H1 (cell line): Measurements from ENCODE around the gene FHIT. TPM values are rescaled to one million over a fixed set of nuclear protein-coding genes. Genes with fewer than 3 reads are reported as not detected.

Source experiments
- ASH2L ChIP-seq: fragments of 200-600, 300-600 bp; sonication (generic); IDR thresholded peaks from one replicate; pipeline ENCODE4 v1.7.1; 2017; ENCODE audit warnings: low read length
- BCL11A ChIP-seq, 2 experiments: IDR thresholded peaks; one replicate each; pipeline ENCODE4 v1.6.1; 2011; ENCODE audit warnings: low read depth in 2 of 2, low read length in 2 of 2, mild to moderate bottlenecking in 2 of 2
- EGR1 ChIP-seq: IDR thresholded peaks from 2 replicates; pipeline ENCODE4 v1.6.1; 2011; ENCODE audit warnings: low read depth, low read length, borderline replicate concordance
- GABPA ChIP-seq: IDR thresholded peaks from 2 replicates; pipeline ENCODE4 v1.6.1; 2011; ENCODE audit warnings: mild to moderate bottlenecking, low read length, moderate library complexity, borderline replicate concordance; ENCODE audit not compliant: insufficient read depth
- POLR2AphosphoS5 ChIP-seq: IDR thresholded peaks from 2 replicates; pipeline ENCODE4 v1.6.1; 2011; ENCODE audit warnings: low read depth, low read length
- SIN3A ChIP-seq, 2 experiments: IDR thresholded peaks in 1 of 2; conservative IDR thresholded peaks in 1 of 2; 2 replicates each; pipeline ENCODE4 v1.6.1; 2011 to 2012; ENCODE audit warnings: low read length in 2 of 2, improper control_type of control experiment in 1 of 2, low read depth in 1 of 2, mild to moderate bottlenecking in 1 of 2
- SP1 ChIP-seq: IDR thresholded peaks from 2 replicates; pipeline ENCODE4 v1.6.1; 2011; ENCODE audit warnings: low read depth, low read length
- polyA plus RNA-seq, 7 experiments: library from polyadenylated mRNA; depleted of rRNA in 3 of 7; stranded (reverse) in 5 of 7; unstranded in 2 of 7; fragments of >200 nt in 5 of 7; fragments of 200-250 nt in 2 of 7; gene quantifications; 1 replicate in 5 of 7; 2 replicates in 1 of 7; 4 replicates in 1 of 7; pipeline versions ENCODE4 v1.2.1 to v1.2.3, GENCODE V29; 2011 to 2013; ENCODE audit warnings: missing spikeins in 2 of 7, mixed read lengths in 2 of 7
- total RNA-seq: library from RNA; stranded (reverse); fragmentation: NEBNext Ultra II Directional; extraction: Animal tissue kit (Norgen Biotek cat#: 25700); gene quantifications from 2 replicates; pipeline ENCODE4 v1.2.1, GENCODE V29; 2021
- TF ChIP-seq, protein P1 (sequence below): fragments of 300-600 bp; sonication (generic); IDR thresholded peaks from 2 replicates; pipeline ENCODE4 v1.7.1; 2012; ENCODE audit warnings: low read length, moderate library complexity, mild to moderate bottlenecking, inconsistent platforms; ENCODE audit not compliant: insufficient replicate concordance

The FHIT gene
- total and polyA plus RNA-seq, 2 of the 8 experiments (the other 6 are each of a cell fraction or from before 2014, with no cell fraction given): 1.2 to 3.2 TPM

GRCh38 chr3:60073228-60073627 is 1178.0 kb downstream of the FHIT start (continued):
- TF ChIP-seq, protein P1, sequence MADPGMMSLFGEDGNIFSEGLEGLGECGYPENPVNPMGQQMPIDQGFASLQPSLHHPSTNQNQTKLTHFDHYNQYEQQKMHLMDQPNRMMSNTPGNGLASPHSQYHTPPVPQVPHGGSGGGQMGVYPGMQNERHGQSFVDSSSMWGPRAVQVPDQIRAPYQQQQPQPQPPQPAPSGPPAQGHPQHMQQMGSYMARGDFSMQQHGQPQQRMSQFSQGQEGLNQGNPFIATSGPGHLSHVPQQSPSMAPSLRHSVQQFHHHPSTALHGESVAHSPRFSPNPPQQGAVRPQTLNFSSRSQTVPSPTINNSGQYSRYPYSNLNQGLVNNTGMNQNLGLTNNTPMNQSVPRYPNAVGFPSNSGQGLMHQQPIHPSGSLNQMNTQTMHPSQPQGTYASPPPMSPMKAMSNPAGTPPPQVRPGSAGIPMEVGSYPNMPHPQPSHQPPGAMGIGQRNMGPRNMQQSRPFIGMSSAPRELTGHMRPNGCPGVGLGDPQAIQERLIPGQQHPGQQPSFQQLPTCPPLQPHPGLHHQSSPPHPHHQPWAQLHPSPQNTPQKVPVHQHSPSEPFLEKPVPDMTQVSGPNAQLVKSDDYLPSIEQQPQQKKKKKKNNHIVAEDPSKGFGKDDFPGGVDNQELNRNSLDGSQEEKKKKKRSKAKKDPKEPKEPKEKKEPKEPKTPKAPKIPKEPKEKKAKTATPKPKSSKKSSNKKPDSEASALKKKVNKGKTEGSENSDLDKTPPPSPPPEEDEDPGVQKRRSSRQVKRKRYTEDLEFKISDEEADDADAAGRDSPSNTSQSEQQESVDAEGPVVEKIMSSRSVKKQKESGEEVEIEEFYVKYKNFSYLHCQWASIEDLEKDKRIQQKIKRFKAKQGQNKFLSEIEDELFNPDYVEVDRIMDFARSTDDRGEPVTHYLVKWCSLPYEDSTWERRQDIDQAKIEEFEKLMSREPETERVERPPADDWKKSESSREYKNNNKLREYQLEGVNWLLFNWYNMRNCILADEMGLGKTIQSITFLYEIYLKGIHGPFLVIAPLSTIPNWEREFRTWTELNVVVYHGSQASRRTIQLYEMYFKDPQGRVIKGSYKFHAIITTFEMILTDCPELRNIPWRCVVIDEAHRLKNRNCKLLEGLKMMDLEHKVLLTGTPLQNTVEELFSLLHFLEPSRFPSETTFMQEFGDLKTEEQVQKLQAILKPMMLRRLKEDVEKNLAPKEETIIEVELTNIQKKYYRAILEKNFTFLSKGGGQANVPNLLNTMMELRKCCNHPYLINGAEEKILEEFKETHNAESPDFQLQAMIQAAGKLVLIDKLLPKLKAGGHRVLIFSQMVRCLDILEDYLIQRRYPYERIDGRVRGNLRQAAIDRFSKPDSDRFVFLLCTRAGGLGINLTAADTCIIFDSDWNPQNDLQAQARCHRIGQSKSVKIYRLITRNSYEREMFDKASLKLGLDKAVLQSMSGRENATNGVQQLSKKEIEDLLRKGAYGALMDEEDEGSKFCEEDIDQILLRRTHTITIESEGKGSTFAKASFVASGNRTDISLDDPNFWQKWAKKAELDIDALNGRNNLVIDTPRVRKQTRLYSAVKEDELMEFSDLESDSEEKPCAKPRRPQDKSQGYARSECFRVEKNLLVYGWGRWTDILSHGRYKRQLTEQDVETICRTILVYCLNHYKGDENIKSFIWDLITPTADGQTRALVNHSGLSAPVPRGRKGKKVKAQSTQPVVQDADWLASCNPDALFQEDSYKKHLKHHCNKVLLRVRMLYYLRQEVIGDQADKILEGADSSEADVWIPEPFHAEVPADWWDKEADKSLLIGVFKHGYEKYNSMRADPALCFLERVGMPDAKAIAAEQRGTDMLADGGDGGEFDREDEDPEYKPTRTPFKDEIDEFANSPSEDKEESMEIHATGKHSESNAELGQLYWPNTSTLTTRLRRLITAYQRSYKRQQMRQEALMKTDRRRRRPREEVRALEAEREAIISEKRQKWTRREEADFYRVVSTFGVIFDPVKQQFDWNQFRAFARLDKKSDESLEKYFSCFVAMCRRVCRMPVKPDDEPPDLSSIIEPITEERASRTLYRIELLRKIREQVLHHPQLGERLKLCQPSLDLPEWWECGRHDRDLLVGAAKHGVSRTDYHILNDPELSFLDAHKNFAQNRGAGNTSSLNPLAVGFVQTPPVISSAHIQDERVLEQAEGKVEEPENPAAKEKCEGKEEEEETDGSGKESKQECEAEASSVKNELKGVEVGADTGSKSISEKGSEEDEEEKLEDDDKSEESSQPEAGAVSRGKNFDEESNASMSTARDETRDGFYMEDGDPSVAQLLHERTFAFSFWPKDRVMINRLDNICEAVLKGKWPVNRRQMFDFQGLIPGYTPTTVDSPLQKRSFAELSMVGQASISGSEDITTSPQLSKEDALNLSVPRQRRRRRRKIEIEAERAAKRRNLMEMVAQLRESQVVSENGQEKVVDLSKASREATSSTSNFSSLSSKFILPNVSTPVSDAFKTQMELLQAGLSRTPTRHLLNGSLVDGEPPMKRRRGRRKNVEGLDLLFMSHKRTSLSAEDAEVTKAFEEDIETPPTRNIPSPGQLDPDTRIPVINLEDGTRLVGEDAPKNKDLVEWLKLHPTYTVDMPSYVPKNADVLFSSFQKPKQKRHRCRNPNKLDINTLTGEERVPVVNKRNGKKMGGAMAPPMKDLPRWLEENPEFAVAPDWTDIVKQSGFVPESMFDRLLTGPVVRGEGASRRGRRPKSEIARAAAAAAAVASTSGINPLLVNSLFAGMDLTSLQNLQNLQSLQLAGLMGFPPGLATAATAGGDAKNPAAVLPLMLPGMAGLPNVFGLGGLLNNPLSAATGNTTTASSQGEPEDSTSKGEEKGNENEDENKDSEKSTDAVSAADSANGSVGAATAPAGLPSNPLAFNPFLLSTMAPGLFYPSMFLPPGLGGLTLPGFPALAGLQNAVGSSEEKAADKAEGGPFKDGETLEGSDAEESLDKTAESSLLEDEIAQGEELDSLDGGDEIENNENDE: no peak
- TF ChIP-seq ASH2L (no peak), SP1 (no peak), GABPA (no peak), SIN3A (conservative IDR thresholded peaks at IDR 0.05 in 1 of 2, IDR thresholded peaks at IDR 0.05 in 1 of 2; ENCODE audit: low read depth in 1 of 2, low read length in 2 of 2) (no peak), POLR2AphosphoS5 (no peak), BCL11A (IDR thresholded peaks at IDR 0.05; ENCODE audit: low read depth in 2 of 2, low read length in 2 of 2) (no peak), EGR1 (no peak)
